GM20000 (cell line): ENCODE results near the gene H3-3A.
A peak's percentile ranks its signal among the peaks of the same experiment; 100 is the strongest.

ENCODE experiments used
- DNase-seq: peaks from one replicate; pipeline ENCODE4 v3.0.0; 2012; ENCODE audit warnings: low spot score
- TF ChIP-seq, protein P1 (sequence below): IDR thresholded peaks from 2 replicates; pipeline ENCODE4 v1.5.1; 2012; ENCODE audit warnings: mild to moderate bottlenecking, control low read depth; ENCODE audit errors: extremely low read depth, missing control alignments

H3-3A gene

DNA sequence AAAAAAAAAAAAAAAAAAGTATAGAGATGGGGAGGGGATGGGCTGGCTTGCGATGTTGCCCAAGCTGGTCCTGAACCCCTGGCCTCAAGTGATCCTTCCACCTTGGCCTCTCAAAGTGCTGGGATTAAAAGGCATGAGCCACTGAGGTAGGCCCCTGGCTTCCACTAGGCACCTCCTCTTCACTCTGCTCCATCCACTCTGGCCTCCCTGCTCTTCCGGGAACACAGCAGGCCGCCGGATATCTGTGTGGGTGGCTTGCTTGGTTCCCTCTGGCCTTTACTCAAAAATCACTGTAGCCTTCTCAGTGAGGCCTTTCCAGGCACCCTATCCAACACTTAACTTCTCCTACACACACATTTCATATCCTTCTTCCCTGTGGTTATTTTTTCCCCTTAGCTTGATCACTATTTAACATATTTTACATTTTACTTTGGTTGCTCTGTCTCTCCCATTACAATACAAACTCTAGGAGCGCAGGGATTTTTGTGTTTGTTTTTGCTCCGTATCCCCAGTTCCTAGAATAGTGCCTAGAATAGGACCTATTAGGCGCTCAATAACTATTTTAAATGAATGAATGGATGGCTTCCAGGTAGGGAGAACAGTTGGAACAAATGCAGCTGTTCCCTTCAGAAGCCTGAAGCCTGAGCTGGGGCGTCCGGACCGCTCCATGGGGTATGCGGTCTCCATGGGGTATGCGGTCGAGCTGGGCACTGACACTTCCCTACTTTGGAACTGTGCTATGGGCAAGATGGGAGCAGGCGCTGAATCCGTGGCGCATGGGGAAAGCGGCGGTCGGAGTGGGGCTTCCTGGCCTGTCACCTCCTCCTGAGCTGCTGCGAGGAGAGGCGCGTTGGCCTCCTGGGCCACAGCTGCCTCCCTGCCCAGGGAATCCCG lies 46.7 kb downstream of the H3-3A start:
- TF ChIP-seq, protein P1, sequence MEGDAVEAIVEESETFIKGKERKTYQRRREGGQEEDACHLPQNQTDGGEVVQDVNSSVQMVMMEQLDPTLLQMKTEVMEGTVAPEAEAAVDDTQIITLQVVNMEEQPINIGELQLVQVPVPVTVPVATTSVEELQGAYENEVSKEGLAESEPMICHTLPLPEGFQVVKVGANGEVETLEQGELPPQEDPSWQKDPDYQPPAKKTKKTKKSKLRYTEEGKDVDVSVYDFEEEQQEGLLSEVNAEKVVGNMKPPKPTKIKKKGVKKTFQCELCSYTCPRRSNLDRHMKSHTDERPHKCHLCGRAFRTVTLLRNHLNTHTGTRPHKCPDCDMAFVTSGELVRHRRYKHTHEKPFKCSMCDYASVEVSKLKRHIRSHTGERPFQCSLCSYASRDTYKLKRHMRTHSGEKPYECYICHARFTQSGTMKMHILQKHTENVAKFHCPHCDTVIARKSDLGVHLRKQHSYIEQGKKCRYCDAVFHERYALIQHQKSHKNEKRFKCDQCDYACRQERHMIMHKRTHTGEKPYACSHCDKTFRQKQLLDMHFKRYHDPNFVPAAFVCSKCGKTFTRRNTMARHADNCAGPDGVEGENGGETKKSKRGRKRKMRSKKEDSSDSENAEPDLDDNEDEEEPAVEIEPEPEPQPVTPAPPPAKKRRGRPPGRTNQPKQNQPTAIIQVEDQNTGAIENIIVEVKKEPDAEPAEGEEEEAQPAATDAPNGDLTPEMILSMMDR = no peak
- DNase-seq = no peak

DNA sequence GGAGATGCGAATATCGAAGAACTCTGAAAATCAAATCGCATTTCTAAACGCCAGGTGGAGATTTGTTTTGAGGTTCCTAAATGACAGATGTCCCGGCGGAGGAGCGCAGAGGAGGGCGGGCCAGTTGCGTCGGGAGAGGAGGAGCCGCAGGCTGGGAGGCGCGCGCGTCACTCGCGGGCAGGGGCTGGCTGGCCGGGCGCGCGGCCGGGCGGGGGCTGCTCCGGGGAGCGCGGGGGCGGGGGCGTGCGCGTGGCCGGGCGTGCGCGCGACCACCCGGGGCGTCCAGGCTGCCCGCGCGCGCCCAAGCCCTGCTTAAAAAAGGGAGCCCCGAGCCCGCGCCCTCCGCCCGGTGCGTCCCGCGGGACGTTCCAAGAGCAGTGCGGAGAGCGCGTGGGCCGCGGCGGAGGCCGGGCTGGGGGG lies 47.3 kb downstream of the H3-3A start:
- TF ChIP-seq, protein P1 = no peak
- peak; percentile 97 for DNase-seq

DNA sequence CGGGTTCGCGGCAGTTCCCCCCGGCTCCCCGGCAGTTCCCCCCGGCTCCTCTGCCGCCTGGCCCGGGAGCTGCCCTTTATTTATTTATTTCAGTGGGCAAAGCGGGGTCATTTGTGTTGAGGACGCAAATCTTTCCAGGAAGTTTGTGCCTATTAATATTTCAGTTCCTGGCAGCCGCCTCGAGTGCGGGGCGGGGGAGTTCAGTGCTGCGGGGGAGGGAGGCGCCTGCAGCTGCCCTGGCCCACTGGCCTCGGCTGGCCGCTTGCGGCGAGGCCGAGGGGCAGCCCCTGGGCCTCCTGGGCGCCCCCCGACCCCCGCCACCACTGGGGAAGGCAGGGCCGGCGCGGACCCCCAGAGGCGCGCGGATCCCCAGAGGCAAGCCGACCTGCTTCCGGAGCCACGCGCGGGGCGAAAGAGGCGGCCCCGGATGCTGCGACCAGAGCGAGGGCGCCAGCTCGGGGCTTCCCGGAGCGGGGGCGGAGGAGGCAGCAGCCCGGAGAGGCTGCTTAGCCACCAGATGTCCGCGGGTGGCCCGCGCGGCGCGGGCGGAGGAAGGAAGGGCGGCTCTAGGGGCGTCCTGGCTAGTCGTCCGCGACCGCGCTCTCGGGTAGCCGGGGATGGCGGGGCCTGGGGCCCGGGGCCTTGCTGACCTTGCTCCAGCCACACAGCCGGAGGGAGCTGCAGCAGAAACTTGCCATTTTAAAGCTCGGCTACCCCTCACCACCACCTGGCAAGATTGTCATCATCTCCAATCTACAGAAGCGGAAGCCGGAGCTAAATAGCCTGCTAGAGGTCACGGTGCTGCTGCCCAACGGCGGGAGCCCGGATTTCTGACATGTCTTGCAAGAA lies 48.0 kb downstream of the H3-3A start:
- peak; percentile 98 for DNase-seq
- TF ChIP-seq, protein P1 = no peak

DNA sequence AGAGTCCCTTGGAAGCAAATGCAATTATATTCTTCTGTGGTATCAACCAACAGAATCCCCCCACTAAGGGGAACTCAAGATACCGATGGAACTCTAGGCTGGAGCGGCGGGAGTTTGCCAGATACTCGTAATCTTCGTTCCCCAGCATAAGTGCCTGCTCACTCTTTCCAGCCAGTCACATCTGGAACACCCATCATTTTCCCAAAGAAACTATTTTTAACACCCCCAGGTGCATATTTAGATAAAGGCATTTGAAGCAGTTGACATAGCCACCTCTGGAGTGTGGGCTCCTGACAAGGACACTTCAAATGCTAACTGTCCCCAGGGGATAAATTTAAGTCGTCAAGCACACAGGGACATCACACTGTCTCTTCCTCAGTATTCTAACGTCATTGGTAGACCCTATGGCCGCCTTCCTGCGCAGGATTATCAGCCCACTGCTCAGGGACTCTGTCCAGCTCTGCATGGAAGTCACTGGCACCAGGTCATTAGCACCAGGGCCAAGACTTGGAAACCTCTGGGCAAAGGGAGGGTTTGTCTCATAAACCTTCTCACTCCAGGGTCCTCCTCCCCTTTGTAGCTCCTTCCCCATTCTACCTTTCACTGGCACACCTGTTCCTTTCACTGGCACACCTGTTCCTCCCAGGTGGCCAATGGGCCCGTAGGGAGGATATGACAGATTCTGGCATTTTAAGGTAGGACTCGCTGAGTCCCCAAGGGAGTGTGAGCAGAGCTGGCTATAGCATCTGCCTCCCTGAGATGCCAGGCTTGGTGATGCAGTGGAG lies 48.8 kb downstream of the H3-3A start:
- peak; percentile 53 for DNase-seq

DNA sequence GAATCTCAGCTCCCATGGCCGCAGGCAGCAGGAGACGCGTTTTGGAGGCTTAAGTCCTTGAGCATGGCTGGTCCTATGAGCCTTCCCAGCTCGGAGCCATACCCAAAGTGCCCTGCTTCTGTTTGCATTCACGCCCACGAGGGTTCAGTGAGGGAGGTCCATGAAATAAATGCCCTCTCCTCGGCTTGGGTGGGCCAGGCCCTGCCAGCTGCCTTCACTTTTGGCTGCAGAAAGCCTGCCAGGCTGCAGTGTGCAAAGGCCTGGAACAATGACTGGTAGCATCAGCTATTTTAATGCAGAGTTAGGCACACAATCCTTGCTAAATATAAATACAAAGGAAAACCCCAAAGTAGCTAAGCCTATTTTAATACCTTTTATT lies 49.4 kb downstream of the H3-3A start:
- DNase-seq = no peak
- TF ChIP-seq, protein P1 = no peak

More for the DNA sequence above, 48.8 kb downstream of the H3-3A start:
- TF ChIP-seq, protein P1 = no peak

DNA sequence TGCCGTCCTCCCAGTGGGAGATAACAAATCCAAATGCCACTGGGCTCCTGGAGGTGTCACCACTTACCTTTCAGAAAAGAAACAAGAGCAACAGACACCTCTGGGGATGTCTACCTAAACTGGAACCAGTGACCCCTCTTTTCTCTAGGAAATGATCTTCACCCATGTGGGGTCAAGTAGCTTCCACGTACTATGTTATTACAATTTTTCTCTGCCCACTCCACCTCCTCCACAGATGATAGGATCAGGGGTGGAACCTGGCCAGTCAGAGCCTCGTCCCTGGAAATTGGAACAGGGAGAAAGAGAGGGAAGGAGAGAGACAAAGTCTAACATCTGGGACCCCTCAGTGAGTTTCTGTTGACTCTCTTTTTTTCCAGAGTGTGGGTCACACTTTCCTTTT lies 50.1 kb downstream of the H3-3A start:
- TF ChIP-seq, protein P1 = no peak
- no peak for DNase-seq
